ENCODE data around the gene GALR2.
"Not testable (repeated sequence)": the region's sequence is repeated elsewhere in the genome, so short reads cannot be mapped to it uniquely, and the experiment has no call there.

The GALR2 gene

GRCh38 chr17:76074390-76075363, at the start of gene GALR2:
GALR2 (plus strand) TSS chr17:76074781; CDS start chr17:76074884, 103 bp downstream.
- Mint-ChIP-seq H3K36me3 (ENCODE audit: low read depth) (peaks cover 5% of the 10 kb centered on the region), H3K27me3 (peaks cover 51% of the 10 kb centered on the region), H3K4me3 (peak within 1 kb of the TSS; percentile 68), H3K4me1 (ENCODE audit: low read depth) (peaks cover 64% of the 10 kb centered on the region), H3K9me3 (no peaks in the 10 kb centered on the region), H3K27ac (no peak within 1 kb of the TSS)

GRCh38 chr17:76025294-76025693, 49.3 kb upstream of the GALR2 start:
- Mint-ChIP-seq H3K27me3 (no peaks in the 10 kb centered on the region), H3K27ac (no peak overlapping the region), H3K4me1 (ENCODE audit: low read depth) (peaks cover 15% of the 10 kb centered on the region), H3K36me3 (ENCODE audit: low read depth) (no peaks in the 10 kb centered on the region), H3K9me3 (no peaks in the 10 kb centered on the region), H3K4me3 (no peak overlapping the region)

DNA sequence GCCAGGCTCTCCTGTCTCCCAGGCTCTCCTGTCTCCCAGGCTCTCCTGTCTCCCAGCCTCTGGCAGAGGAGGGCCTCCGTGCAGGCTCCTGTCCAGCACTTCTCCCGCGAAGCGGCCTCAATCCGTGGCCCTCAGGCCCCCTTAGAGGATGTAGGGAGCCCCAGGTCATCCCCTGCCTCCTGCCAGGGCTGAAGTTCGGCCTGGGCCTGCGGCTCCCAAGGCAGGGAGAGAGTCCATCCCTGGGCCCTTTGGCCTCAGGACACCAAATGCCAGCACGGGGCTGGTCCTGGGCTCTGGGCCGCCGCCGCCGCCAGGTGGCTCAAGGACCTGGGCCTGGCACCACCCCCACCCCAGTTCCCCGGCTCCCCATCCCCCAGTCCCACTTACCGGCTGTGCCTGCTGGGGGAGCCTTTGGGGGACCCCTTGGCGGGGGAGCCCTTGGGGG, 47.8 kb upstream of the GALR2 start:
- H3K36me3 Mint-ChIP-seq (ENCODE audit: low read depth) = no peaks in the 10 kb centered on the region
- H3K9me3 Mint-ChIP-seq = no peaks in the 10 kb centered on the region
- H3K4me3 Mint-ChIP-seq = no peak overlapping the region
- no peaks in the 10 kb centered on the region for H3K27me3 Mint-ChIP-seq
- peaks cover 15% of the 10 kb centered on the region for H3K4me1 Mint-ChIP-seq (ENCODE audit: low read depth)
- no peak overlapping the region for H3K27ac Mint-ChIP-seq

GRCh38 chr17:76027159-76027839, 47.3 kb upstream of the GALR2 start, which contains the start of gene EVPL:
EVPL (minus strand) TSS chr17:76027306; CDS start chr17:76027198, 108 bp downstream.
- Mint-ChIP-seq H3K27me3 (no peaks in the 10 kb centered on the region), H3K36me3 (ENCODE audit: low read depth) (no peaks in the 10 kb centered on the region), H3K4me3 (no peak within 1 kb of the TSS), H3K4me1 (ENCODE audit: low read depth) (peaks cover 15% of the 10 kb centered on the region), H3K27ac (no peak within 1 kb of the TSS), H3K9me3 (no peaks in the 10 kb centered on the region)

DNA sequence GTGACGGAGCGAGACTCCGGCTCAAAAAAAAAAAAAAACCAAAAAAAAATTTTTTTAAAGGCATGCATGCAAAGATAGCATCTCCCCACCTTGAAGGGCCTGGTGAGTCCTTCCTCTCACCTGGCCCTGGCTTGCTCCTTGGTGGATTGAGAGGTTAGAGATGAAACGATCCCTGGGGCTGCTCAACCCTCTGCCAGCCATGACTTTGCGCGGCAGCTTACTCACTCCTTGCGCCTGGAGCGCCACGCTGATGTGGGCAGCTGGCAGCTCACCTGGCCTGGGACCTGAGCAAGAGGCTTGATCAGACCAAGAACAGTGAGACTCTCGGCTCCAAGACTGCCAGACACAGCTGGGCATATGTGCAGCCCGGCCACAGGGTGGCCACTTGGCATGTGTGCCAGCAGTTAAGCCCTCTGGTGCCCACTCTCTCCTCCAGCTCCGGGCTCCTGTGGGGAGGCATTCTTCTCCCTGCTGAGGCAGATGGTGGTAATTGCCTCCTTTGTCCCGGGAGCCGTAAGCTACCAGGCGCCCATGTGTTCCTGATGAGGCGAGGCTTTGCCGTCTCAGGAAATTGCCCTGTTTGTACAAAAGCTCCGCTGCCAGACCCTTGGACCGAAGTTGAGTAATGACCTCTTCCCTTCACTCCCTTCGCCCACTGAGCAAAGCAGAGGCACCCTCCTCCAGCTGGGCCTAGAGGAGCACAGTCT, 42.4 kb upstream of the GALR2 start:
- Mint-ChIP-seq H3K4me1 (ENCODE audit: low read depth) (peaks cover 21% of the 10 kb centered on the region), H3K4me3 (no peak overlapping the region), H3K27me3 (no peaks in the 10 kb centered on the region), H3K27ac (no peak overlapping the region), H3K9me3 (no peaks in the 10 kb centered on the region), H3K36me3 (ENCODE audit: low read depth) (peaks cover 5% of the 10 kb centered on the region)

DNA sequence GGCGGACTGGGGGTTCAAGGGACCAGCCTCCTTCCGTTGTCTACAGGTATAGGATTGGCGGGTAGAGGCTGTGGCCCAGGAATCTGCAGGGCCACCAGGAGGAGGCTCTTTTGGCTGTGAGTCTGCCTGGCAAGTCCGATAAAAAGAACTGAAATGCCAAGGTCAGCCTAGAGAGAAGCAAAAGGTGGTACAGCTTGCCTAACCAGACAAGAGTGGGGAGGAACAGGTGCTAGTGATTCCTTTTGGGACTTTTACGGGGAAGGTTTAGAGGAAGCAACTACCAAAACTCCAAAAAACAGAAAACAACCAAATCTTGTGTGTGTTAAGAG, 41.8 kb upstream of the GALR2 start:
- Mint-ChIP-seq H3K4me1 (ENCODE audit: low read depth) (peaks cover 21% of the 10 kb centered on the region), H3K27me3 (no peaks in the 10 kb centered on the region), H3K4me3 (no peak overlapping the region), H3K9me3 (no peaks in the 10 kb centered on the region), H3K27ac (no peak overlapping the region), H3K36me3 (ENCODE audit: low read depth) (peaks cover 5% of the 10 kb centered on the region)

GRCh38 chr17:76033139-76033538, 41.4 kb upstream of the GALR2 start:
- H3K9me3 Mint-ChIP-seq = no peaks in the 10 kb centered on the region
- no peaks in the 10 kb centered on the region for H3K27me3 Mint-ChIP-seq
- peaks cover 21% of the 10 kb centered on the region for H3K4me1 Mint-ChIP-seq (ENCODE audit: low read depth)
- no peak overlapping the region for H3K27ac Mint-ChIP-seq
- no peak overlapping the region for H3K4me3 Mint-ChIP-seq
- peaks cover 7% of the 10 kb centered on the region for H3K36me3 Mint-ChIP-seq (ENCODE audit: low read depth)

DNA sequence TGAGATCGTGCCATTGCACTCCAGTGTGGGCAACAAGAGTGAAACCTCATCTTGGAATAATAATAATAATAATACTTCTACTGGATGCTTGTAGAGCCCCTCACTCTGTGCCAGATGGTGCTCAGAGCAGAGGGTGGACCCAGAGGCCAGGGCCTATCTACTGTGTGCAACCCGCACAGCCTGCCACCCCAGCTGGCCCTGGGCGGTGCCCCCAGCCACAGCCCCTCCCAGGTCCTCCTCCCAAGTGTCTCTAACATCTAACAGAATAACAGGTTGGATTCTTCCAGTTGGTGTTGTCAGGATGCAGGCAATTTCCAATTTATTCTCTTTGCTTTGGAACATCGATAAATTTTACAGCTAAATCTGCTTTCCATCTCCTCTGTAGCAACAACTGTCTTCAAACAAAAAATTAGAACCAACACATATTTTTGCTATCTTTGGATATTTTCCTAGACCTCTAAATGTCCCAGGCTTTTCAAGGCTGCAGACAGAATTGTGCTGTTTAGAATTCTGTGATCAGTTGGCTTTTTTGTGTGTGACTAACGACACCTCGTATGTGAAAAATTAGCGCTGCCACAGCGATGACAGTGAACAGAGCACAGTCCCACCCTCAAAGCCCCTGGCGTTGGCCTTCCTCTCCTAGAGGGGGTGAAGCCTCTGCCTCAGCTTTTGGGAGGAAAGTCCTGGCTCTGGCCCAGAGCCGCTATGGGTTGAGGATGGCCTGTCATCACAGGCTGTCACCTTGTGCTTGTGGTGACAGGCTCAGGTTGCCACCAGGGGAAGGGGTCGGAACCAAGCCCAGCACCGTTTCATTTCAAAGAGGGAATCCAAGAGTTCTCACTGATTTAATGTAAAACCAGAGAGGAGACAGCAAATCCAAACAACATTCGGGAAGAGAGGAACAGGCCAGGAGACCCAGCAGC, 39.9 kb upstream of the GALR2 start:
- H3K4me3 Mint-ChIP-seq = no peak overlapping the region
- no peaks in the 10 kb centered on the region for H3K27me3 Mint-ChIP-seq
- H3K9me3 Mint-ChIP-seq = no peaks in the 10 kb centered on the region
- H3K36me3 Mint-ChIP-seq (ENCODE audit: low read depth) = peaks cover 21% of the 10 kb centered on the region
- peaks cover 9% of the 10 kb centered on the region for H3K4me1 Mint-ChIP-seq (ENCODE audit: low read depth)
- no peak overlapping the region for H3K27ac Mint-ChIP-seq

GRCh38 chr17:76036497-76037261, 37.9 kb upstream of the GALR2 start:
- no peaks in the 10 kb centered on the region for H3K9me3 Mint-ChIP-seq
- H3K27me3 Mint-ChIP-seq = no peaks in the 10 kb centered on the region
- peaks cover 31% of the 10 kb centered on the region for H3K36me3 Mint-ChIP-seq (ENCODE audit: low read depth)
- H3K27ac Mint-ChIP-seq = peak overlapping the region; percentile 33
- peaks cover 6% of the 10 kb centered on the region for H3K4me1 Mint-ChIP-seq (ENCODE audit: low read depth)
- H3K4me3 Mint-ChIP-seq = no peak overlapping the region

- peaks cover 6% of the 10 kb centered on the region for H3K4me1 Mint-ChIP-seq (ENCODE audit: low read depth)
- H3K4me3 Mint-ChIP-seq = no peak overlapping the region
- H3K36me3 Mint-ChIP-seq (ENCODE audit: low read depth) = peaks cover 38% of the 10 kb centered on the region
- H3K27me3 Mint-ChIP-seq = no peaks in the 10 kb centered on the region
- H3K9me3 Mint-ChIP-seq = no peaks in the 10 kb centered on the region
- H3K27ac Mint-ChIP-seq = no peak overlapping the region
These were observed 36.5 kb upstream of the GALR2 start for GRCh38 chr17:76038050-76038449.

GRCh38 chr17:76039121-76039520, 35.5 kb upstream of the GALR2 start:
- H3K4me3 Mint-ChIP-seq = no peak overlapping the region
- no peaks in the 10 kb centered on the region for H3K9me3 Mint-ChIP-seq
- no peaks in the 10 kb centered on the region for H3K27me3 Mint-ChIP-seq
- H3K4me1 Mint-ChIP-seq (ENCODE audit: low read depth) = peaks cover 6% of the 10 kb centered on the region
- H3K27ac Mint-ChIP-seq = no peak overlapping the region
- peaks cover 45% of the 10 kb centered on the region for H3K36me3 Mint-ChIP-seq (ENCODE audit: low read depth)

GRCh38 chr17:76040376-76040775, 34.2 kb upstream of the GALR2 start:
- Mint-ChIP-seq H3K4me1 (ENCODE audit: low read depth) (no peaks in the 10 kb centered on the region), H3K4me3 (no peak overlapping the region), H3K9me3 (no peaks in the 10 kb centered on the region), H3K27me3 (no peaks in the 10 kb centered on the region), H3K27ac (no peak overlapping the region), H3K36me3 (ENCODE audit: low read depth) (peaks cover 58% of the 10 kb centered on the region)

DNA sequence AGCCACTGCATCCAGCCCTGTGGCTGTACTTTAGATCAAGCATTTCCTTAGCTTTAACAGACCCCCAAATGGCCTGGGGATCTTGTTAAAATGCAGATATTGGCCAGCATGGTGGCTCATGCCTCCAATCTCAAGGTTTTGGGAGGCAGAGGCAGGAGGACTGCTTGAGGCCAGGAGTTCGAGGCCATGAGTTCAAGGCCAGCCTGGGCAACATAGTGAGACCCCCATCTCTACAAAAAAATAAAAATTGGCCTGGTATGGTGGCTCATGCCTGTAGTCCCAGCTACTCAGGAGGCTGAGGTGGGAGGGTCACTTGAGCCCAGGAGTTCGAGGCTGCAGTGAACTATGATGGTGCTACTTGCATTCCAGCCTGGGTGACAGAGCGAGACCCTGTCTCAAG, 31.7 kb upstream of the GALR2 start:
- peaks cover 67% of the 10 kb centered on the region for H3K36me3 Mint-ChIP-seq (ENCODE audit: low read depth)
- not testable (repeated sequence) for H3K27ac Mint-ChIP-seq; H3K4me3 Mint-ChIP-seq; H3K9me3 Mint-ChIP-seq; H3K27me3 Mint-ChIP-seq; H3K4me1 Mint-ChIP-seq (ENCODE audit: low read depth)
